Measurements from ENCODE around the gene TIFAB. TPM values are rescaled to one million over a fixed set of nuclear protein-coding genes. Genes with fewer than 3 reads are reported as not detected.

Gene TIFAB
- total and polyA plus RNA-seq, 2 experiments from 2014 or later: not detected

GRCh38 chr5:135443161-135443960 lies 8.8 kb downstream of the TIFAB start:
- peaks cover 9% of the 10 kb centered on the region for H3K27me3 Mint-ChIP-seq (ENCODE audit: insufficient read depth, low read depth, poor library complexity)
- no peaks in the 10 kb centered on the region for H4K20me1 ChIP-seq (replicated peaks; ENCODE audit: insufficient read depth)
- H3K9me3 Mint-ChIP-seq: 0 out of 3 replicates have a peak, but pooled peaks cover 3% of the 10 kb centered on the region
- ATAC-seq (peak; percentile 64), DNase-seq (ENCODE audit: low spot score) (no peak)
- TF ChIP-seq EZH2 (IDR thresholded peaks at IDR 0.05; ENCODE audit: low read depth, unreplicated experiment) (no peak), ZNF114 (CRISPR knock-in tag; IDR thresholded peaks at IDR 0.05) (no peak), ZNF331 (CRISPR knock-in tag; IDR thresholded peaks at IDR 0.05; ENCODE audit: low read depth) (no peak), NANOG (IDR thresholded peaks at IDR 0.05; ENCODE audit: borderline replicate concordance) (no peak), ETS1 (IDR thresholded peaks at IDR 0.05) (no peak), POLR2AphosphoS5 (IDR thresholded peaks at IDR 0.05; ENCODE audit: low read depth) (no peak), STAT1 (IDR thresholded peaks at IDR 0.05; ENCODE audit: unreplicated experiment) (no peak), CTCF (conservative IDR thresholded peaks at IDR 0.05; ENCODE audit: low read depth in 2 of 2) (no peak), EZH2phosphoT487 (IDR thresholded peaks at IDR 0.05; ENCODE audit: unreplicated experiment) (no peak)
- no peaks in the 10 kb centered on the region for H3K79me2 ChIP-seq (replicated peaks; ENCODE audit: insufficient read depth)
- H3K4me3 Mint-ChIP-seq: no peak overlapping the region
- no peak overlapping the region for H2AFZ ChIP-seq
- no peak overlapping the region for H3K4me2 ChIP-seq
- H3K36me3 Mint-ChIP-seq (ENCODE audit: low read depth): no peaks in the 10 kb centered on the region
- H3K27me3 ChIP-seq (ENCODE audit: insufficient read depth): no peaks in the 10 kb centered on the region
- no peaks in the 10 kb centered on the region for H3K9me2 ChIP-seq (ENCODE audit: insufficient read depth)
- no peaks in the 10 kb centered on the region for H3F3A ChIP-seq (replicated peaks; ENCODE audit: low read depth)
- no peaks in the 10 kb centered on the region for H3K36me3 ChIP-seq (ENCODE audit: insufficient read depth)
- no peak overlapping the region for H3K27ac Mint-ChIP-seq
- H3K4me1 ChIP-seq (ENCODE audit: insufficient read depth): no peaks in the 10 kb centered on the region
- no peak overlapping the region for H3K4me3 ChIP-seq
- peaks cover 18% of the 10 kb centered on the region for H3K4me1 Mint-ChIP-seq
- H3K27ac ChIP-seq (ENCODE audit: low read depth): no peak overlapping the region

- H3K4me1 ChIP-seq (ENCODE audit: insufficient read depth): no peaks in the 10 kb centered on the region
- H3K27me3 ChIP-seq (ENCODE audit: insufficient read depth): no peaks in the 10 kb centered on the region
- H3K36me3 ChIP-seq (ENCODE audit: insufficient read depth): no peaks in the 10 kb centered on the region
- no peak for DNase-seq (ENCODE audit: low spot score)
- Mint-ChIP-seq H3K27me3 (ENCODE audit: insufficient read depth, low read depth, poor library complexity) (peaks cover 9% of the 10 kb centered on the region), H3K4me1 (peaks cover 13% of the 10 kb centered on the region), H3K9me3 (0 out of 3 replicates have a peak, but pooled peaks cover 3% of the 10 kb centered on the region), H3K27ac (no peak overlapping the region), H3K36me3 (ENCODE audit: low read depth) (no peaks in the 10 kb centered on the region), H3K4me3 (no peak overlapping the region)
- H4K20me1 ChIP-seq (replicated peaks; ENCODE audit: insufficient read depth): no peaks in the 10 kb centered on the region
- H3K79me2 ChIP-seq (replicated peaks; ENCODE audit: insufficient read depth): no peaks in the 10 kb centered on the region
- no peak overlapping the region for H3K27ac ChIP-seq (ENCODE audit: low read depth)
- H3K9me2 ChIP-seq (ENCODE audit: insufficient read depth): no peaks in the 10 kb centered on the region
- no peak overlapping the region for H3K4me3 ChIP-seq
- H3K4me2 ChIP-seq: no peak overlapping the region
- ATAC-seq: no peak
- H3F3A ChIP-seq (replicated peaks; ENCODE audit: low read depth): no peaks in the 10 kb centered on the region
- no peak overlapping the region for H2AFZ ChIP-seq
- TF ChIP-seq REST (IDR thresholded peaks at IDR 0.05; ENCODE audit: unreplicated experiment) (no peak), POLR2AphosphoS5 (IDR thresholded peaks at IDR 0.05; ENCODE audit: low read depth) (no peak), EZH2 (IDR thresholded peaks at IDR 0.05; ENCODE audit: low read depth, unreplicated experiment) (no peak), CREB1 (CRISPR knock-in tag; IDR thresholded peaks at IDR 0.05; ENCODE audit: low read depth) (no peak), ZNF331 (CRISPR knock-in tag; IDR thresholded peaks at IDR 0.05; ENCODE audit: low read depth) (no peak), JUNB (IDR thresholded peaks at IDR 0.05; ENCODE audit: unreplicated experiment) (no peak), STAT1 (IDR thresholded peaks at IDR 0.05; ENCODE audit: unreplicated experiment) (no peak)
These were observed 9.6 kb downstream of the TIFAB start for GRCh38 chr5:135442431-135443160.

Measured in GM23338 (cell line).